ENCODE measurements around the gene TRPC4AP. TPM values are rescaled to one million over a fixed set of nuclear protein-coding genes. Genes with fewer than 3 reads are reported as not detected.

Gene TRPC4AP
- total RNA-seq, 1 donor from 2014 or later = 30.7 TPM

- H3K27me3 ChIP-seq (ENCODE audit: low read depth) = no peaks in the 10 kb centered on the region
- no peak for DNase-seq
- no peaks in the 10 kb centered on the region for H3K9me3 ChIP-seq (replicated peaks)
- no peak for TF ChIP-seq CTCF (IDR thresholded peaks at IDR 0.05; ENCODE audit: borderline replicate concordance)
- H3K4me1 ChIP-seq = peaks cover 20% of the 10 kb centered on the region
- intact Hi-C loops (cut with micrococcal nuclease) = loop anchor here (5.0 kb wide), 1 partner anchor 92 kb away; the partner anchor contains the start of gene GGT7
- no peak overlapping the region for H3K27ac ChIP-seq (replicated peaks)
- no peaks in the 10 kb centered on the region for H3K36me3 ChIP-seq
- H3K4me3 ChIP-seq = no peak overlapping the region
These were observed 128.1 kb downstream of the TRPC4AP start for GRCh38 chr20:34964486-34964885.

- H3K36me3 ChIP-seq = no peaks in the 10 kb centered on the region
- H3K27me3 ChIP-seq (ENCODE audit: low read depth) = no peaks in the 10 kb centered on the region
- H3K4me3 ChIP-seq = no peak overlapping the region
- intact Hi-C loops (cut with micrococcal nuclease) = no loop called here
- H3K9me3 ChIP-seq (replicated peaks) = no peaks in the 10 kb centered on the region
- no peak for TF ChIP-seq CTCF (IDR thresholded peaks at IDR 0.05; ENCODE audit: borderline replicate concordance)
- no peak overlapping the region for H3K27ac ChIP-seq (replicated peaks)
- peaks cover 44% of the 10 kb centered on the region for H3K4me1 ChIP-seq
- DNase-seq = no peak
These were observed 135.7 kb downstream of the TRPC4AP start for GRCh38 chr20:34956751-34957472.

GRCh38 chr20:34956041-34956458, 136.6 kb downstream of the TRPC4AP start:
- Histone ChIP-seq H3K27ac (replicated peaks) (peak overlapping the region; percentile 97), H3K4me1 (peaks cover 50% of the 10 kb centered on the region), H3K36me3 (no peaks in the 10 kb centered on the region), H3K27me3 (ENCODE audit: low read depth) (no peaks in the 10 kb centered on the region), H3K9me3 (replicated peaks) (no peaks in the 10 kb centered on the region), H3K4me3 (peak overlapping the region; percentile 78)
- TF ChIP-seq CTCF (IDR thresholded peaks at IDR 0.05; ENCODE audit: borderline replicate concordance) = peak; percentile 37
- DNase-seq = no peak
- intact Hi-C loops (cut with micrococcal nuclease) = no loop called here

GRCh38 chr20:34955231-34956040, 137.2 kb downstream of the TRPC4AP start, which contains the start of the genes GSS and MYH7B:
Gene GSS, minus strand, starts transcription at chr20:34955806. Its CDS starts 3,954 bp downstream, at chr20:34951852.
Gene MYH7B, plus strand, starts transcription at chr20:34955868. Its CDS starts 22,138 bp downstream, at chr20:34978006.
- H3K9me3 ChIP-seq (replicated peaks) = no peaks in the 10 kb centered on the region
- TF ChIP-seq CTCF (IDR thresholded peaks at IDR 0.05; ENCODE audit: borderline replicate concordance) = peak; percentile 64
- peak; percentile 99 for DNase-seq
- peaks cover 44% of the 10 kb centered on the region for H3K4me1 ChIP-seq
- H3K4me3 ChIP-seq = peak within 1 kb of the TSS; percentile 78
- H3K36me3 ChIP-seq = no peaks in the 10 kb centered on the region
- peak within 1 kb of the TSS; percentile 97 for H3K27ac ChIP-seq (replicated peaks)
- H3K27me3 ChIP-seq (ENCODE audit: low read depth) = no peaks in the 10 kb centered on the region
- intact Hi-C loops (cut with micrococcal nuclease) = no loop called here

- intact Hi-C loops (cut with micrococcal nuclease) = no loop called here
- no peak for TF ChIP-seq CTCF (IDR thresholded peaks at IDR 0.05; ENCODE audit: borderline replicate concordance)
- Histone ChIP-seq H3K4me1 (peaks cover 43% of the 10 kb centered on the region), H3K27ac (replicated peaks) (peak overlapping the region; percentile 97), H3K9me3 (replicated peaks) (no peaks in the 10 kb centered on the region), H3K4me3 (peak overlapping the region; percentile 78), H3K36me3 (no peaks in the 10 kb centered on the region), H3K27me3 (ENCODE audit: low read depth) (no peaks in the 10 kb centered on the region)
- no peak for DNase-seq
These were observed 137.7 kb downstream of the TRPC4AP start for GRCh38 chr20:34954904-34955230.
